ENCODE results near the gene PPP4R3A. TPM values are rescaled to one million over a fixed set of nuclear protein-coding genes. Genes with fewer than 3 reads are reported as not detected.

PPP4R3A gene
- total and polyA plus RNA-seq, 10 of the 15 experiments (the other 5 are each of a cell fraction or from before 2014, with no cell fraction given): 19.4 to 97.8 (median 62.9) TPM

- TF ChIP-seq RELB (IDR thresholded peaks at IDR 0.05; ENCODE audit: low read depth) (no peak; the same call in 1 of the 2 replicates), FOS (IDR thresholded peaks at IDR 0.05; ENCODE audit: borderline replicate concordance, extremely low read depth, insufficient read length) (no peak), ZNF384 (IDR thresholded peaks at IDR 0.05; ENCODE audit: borderline replicate concordance, low read depth, low read length) (no peak), ASH2L (IDR thresholded peaks at IDR 0.05; ENCODE audit: borderline replicate concordance, low read depth) (no peak), BRCA1 (IDR thresholded peaks at IDR 0.05; ENCODE audit: low read depth, low read length) (no peak), BACH1 (IDR thresholded peaks at IDR 0.05; ENCODE audit: borderline replicate concordance) (peak; percentile 55; the same call in 1 of the 2 replicates), MYC (IDR thresholded peaks at IDR 0.05; ENCODE audit: insufficient read depth, insufficient read length, insufficient replicate concordance, low read length, severe bottlenecking) (peak; percentile 0), IRF3 (IDR thresholded peaks at IDR 0.05) (no peak), RB1 (IDR thresholded peaks at IDR 0.05; ENCODE audit: borderline replicate concordance) (0 out of 2 replicates have a peak, but pooled peaks have one; percentile 88), RBBP5 (conservative IDR thresholded peaks at IDR 0.05) (no peak), JUND (IDR thresholded peaks at IDR 0.05; ENCODE audit: low read depth, low read length) (no peak), CEBPB (IDR thresholded peaks at IDR 0.05; ENCODE audit: borderline replicate concordance in 1 of 2, low read depth in 2 of 2, low read length in 2 of 2) (no peak), SREBF2 (IDR thresholded peaks at IDR 0.05; ENCODE audit: low read length) (no peak), HDGF (IDR thresholded peaks at IDR 0.05) (no peak), GATAD2B (conservative IDR thresholded peaks at IDR 0.05; ENCODE audit: low read depth) (0 out of 2 replicates have a peak, but pooled peaks have one; percentile 45), TCF3 (IDR thresholded peaks at IDR 0.05; ENCODE audit: borderline replicate concordance, insufficient read depth, low read depth, low read length) (no peak), ATF2 (IDR thresholded peaks at IDR 0.05; ENCODE audit: low read length) (no peak), MYB (IDR thresholded peaks at IDR 0.05; ENCODE audit: borderline replicate concordance, low read depth, low read length) (no peak)
- TF ChIP-seq, protein P1, sequence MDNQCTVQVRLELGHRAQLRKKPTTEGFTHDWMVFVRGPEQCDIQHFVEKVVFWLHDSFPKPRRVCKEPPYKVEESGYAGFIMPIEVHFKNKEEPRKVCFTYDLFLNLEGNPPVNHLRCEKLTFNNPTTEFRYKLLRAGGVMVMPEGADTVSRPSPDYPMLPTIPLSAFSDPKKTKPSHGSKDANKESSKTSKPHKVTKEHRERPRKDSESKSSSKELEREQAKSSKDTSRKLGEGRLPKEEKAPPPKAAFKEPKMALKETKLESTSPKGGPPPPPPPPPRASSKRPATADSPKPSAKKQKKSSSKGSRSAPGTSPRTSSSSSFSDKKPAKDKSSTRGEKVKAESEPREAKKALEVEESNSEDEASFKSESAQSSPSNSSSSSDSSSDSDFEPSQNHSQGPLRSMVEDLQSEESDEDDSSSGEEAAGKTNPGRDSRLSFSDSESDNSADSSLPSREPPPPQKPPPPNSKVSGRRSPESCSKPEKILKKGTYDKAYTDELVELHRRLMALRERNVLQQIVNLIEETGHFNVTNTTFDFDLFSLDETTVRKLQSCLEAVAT (IDR thresholded peaks at IDR 0.05): peak; percentile 42; the same call in 1 of the 2 replicates
- TF ChIP-seq, protein P2, sequence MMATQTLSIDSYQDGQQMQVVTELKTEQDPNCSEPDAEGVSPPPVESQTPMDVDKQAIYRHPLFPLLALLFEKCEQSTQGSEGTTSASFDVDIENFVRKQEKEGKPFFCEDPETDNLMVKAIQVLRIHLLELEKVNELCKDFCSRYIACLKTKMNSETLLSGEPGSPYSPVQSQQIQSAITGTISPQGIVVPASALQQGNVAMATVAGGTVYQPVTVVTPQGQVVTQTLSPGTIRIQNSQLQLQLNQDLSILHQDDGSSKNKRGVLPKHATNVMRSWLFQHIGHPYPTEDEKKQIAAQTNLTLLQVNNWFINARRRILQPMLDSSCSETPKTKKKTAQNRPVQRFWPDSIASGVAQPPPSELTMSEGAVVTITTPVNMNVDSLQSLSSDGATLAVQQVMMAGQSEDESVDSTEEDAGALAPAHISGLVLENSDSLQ (IDR thresholded peaks at IDR 0.05): no peak
- TF ChIP-seq, protein P3, sequence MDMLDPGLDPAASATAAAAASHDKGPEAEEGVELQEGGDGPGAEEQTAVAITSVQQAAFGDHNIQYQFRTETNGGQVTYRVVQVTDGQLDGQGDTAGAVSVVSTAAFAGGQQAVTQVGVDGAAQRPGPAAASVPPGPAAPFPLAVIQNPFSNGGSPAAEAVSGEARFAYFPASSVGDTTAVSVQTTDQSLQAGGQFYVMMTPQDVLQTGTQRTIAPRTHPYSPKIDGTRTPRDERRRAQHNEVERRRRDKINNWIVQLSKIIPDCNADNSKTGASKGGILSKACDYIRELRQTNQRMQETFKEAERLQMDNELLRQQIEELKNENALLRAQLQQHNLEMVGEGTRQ (IDR thresholded peaks at IDR 0.05; ENCODE audit: borderline replicate concordance, low read depth, low read length): no peak
Measured at GRCh38 chr14:91418387-91419043, 91.6 kb downstream of the PPP4R3A start (continued).

Measured in GM12878 (cell line).